ENCODE results near the gene MMRN2.
"Not testable (repeated sequence)": the region's sequence is repeated elsewhere in the genome, so short reads cannot be mapped to it uniquely, and the experiment has no call there.

MMRN2 gene, protein sequence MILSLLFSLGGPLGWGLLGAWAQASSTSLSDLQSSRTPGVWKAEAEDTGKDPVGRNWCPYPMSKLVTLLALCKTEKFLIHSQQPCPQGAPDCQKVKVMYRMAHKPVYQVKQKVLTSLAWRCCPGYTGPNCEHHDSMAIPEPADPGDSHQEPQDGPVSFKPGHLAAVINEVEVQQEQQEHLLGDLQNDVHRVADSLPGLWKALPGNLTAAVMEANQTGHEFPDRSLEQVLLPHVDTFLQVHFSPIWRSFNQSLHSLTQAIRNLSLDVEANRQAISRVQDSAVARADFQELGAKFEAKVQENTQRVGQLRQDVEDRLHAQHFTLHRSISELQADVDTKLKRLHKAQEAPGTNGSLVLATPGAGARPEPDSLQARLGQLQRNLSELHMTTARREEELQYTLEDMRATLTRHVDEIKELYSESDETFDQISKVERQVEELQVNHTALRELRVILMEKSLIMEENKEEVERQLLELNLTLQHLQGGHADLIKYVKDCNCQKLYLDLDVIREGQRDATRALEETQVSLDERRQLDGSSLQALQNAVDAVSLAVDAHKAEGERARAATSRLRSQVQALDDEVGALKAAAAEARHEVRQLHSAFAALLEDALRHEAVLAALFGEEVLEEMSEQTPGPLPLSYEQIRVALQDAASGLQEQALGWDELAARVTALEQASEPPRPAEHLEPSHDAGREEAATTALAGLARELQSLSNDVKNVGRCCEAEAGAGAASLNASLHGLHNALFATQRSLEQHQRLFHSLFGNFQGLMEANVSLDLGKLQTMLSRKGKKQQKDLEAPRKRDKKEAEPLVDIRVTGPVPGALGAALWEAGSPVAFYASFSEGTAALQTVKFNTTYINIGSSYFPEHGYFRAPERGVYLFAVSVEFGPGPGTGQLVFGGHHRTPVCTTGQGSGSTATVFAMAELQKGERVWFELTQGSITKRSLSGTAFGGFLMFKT

DNA sequence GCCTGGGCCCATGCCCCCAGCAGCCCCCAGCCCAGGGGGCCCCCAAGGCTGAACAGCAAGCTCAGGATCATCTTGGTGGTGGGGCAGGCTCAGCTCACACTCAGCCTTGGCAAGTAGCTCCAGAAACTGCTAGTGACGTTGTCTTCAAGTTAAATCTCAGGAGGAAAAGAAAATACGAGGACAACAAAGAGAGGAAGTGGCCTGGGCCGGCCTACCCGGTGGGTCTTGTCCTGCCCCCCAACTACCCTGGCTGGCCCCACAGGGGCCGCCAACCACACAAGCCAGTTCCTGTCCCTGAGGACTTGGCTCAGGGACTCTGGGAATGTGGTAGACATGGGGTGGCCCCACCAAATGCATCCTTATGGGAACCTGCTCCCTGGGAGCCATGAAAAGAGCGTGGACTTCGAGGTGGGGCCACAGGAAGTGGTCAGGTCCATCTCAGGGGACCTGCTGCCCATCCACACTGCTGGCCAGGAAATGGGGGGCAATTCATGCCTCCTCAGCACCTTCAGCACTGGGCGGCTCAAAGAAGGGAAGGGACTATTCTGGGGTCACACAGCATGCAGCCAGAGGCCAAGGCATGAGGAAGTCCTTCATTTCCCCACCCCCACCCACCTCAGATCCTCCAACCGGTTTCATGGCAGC is at the start of gene MMRN2:
MMRN2 (minus strand) TSS at position 145 of the 645 bp plus-strand sequence; CDS start at position 71, 74 bp downstream.
- DNase-seq (ENCODE audit: low spot score), result no peak

DNA sequence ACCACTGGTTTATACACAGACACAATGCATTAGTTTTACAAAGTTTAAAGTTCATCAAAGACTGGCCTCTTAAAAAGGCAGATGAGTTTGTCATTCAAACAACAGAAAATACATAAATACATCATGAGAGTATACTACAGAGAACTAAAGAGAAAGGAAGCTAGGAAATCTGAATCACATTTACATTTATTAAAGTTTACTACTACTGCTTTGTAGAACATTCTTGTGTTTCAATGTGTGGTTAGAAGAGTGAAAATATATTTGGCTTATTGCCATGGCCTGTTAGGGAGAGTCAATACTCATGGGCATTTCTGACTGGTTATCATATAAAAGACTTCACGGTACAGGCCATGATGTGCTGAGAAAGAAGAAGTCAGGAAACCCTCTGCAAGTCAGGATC is 49.7 kb upstream of the MMRN2 start:
- not testable (repeated sequence) for DNase-seq (ENCODE audit: low spot score)

DNA sequence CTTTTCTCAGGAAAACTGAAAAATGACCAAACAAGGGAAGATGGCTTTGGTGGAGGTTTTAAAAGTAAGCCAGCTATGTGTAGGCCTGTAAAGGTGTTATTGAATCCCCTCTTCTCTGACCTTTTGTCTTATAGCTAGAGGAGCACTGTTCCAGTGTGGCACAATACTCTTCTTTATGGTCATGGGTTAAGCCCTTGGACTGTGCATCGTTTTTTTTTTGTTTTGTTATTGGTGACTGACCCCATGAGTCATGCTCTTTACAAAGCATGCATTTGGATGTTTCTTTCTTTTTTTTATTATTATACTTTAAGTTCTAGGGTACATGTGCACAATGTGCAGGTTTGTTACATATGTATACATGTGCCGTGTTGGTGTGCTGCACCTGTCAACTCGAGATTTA is 43.1 kb upstream of the MMRN2 start:
- no peak for DNase-seq (ENCODE audit: low spot score)

DNA sequence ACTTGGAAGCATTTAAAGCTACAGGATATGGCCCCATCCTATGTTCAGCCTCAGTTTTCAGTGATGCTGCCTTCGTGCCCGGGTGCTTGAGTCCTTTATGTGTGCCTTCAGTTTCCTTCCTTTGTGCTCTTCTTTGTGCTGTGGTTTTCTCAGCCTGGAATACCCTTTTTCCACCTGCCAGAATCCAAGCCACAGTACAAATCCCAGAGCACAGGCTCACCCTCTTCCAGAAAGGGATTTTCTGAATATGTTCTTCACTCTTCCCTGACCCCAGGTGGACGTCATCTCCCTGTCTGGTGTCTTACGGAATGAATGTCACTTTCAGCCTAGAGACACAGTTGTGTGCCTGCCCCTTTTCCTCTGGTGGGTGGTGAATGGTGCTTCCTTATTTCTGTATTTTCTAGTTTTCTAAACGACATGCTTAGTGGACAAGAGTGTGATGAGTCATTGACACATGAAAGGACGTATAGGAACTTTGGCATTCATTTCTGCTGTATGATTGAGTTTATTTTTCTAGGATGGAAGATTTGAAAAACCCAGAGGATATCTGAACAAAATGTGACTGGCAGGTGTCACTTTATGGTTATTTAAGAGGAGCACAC is 42.5 kb upstream of the MMRN2 start:
- DNase-seq (ENCODE audit: low spot score), result not testable (repeated sequence)

DNA sequence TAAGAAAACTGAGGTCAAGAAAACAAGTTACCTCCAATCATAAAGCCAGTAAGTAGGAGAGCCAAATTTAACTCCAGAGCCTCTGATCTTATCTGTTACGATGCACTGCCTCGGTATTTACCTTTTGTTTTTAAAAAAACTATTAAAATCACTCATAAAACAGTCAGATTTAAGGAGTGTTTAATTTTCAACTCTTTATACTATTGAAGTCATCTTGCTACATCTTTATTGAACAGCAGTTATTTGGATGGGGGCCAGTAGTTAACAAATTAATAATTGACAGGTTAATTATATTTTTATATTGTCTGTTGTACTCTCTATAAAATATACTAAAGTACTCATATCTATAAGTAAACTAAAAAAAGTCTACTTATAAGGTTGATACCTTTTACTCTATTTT is 35.5 kb upstream of the MMRN2 start:
- DNase-seq (ENCODE audit: low spot score), result no peak

DNA sequence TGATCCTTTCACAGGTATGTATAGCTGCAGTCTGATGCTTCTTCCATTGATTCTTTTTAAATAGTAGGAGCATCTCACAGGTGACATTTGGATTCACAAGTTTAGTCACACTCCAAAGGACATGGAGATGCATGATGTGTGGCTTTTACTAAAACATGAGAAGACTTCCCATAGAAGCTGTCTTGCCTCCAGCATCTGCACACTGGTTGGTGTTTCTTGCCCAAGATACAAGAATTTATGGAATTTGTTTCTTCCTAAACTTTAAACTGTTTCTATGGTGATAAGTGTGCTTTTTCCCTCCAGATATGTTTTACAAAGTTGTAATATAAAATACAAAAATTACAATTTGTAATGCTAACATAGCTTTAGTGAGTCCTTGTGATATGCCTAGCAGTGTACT is 35.0 kb upstream of the MMRN2 start:
- DNase-seq (ENCODE audit: low spot score), result no peak

DNA sequence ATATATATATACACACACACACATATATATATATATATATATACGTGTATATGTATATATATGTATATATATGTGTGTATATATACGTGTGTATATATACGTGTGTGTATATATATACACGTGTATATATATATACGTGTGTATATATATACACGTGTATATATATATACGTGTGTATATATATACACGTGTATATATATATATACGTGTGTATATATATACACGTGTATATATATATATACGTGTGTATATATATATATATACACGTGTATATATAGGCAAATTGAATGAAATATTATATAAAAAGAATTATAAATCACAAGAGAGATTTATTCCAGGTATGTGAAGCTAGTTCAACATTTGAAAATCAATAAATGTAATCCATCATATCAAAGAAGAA is 33.9 kb upstream of the MMRN2 start:
- DNase-seq (ENCODE audit: low spot score), result not testable (repeated sequence)

DNA sequence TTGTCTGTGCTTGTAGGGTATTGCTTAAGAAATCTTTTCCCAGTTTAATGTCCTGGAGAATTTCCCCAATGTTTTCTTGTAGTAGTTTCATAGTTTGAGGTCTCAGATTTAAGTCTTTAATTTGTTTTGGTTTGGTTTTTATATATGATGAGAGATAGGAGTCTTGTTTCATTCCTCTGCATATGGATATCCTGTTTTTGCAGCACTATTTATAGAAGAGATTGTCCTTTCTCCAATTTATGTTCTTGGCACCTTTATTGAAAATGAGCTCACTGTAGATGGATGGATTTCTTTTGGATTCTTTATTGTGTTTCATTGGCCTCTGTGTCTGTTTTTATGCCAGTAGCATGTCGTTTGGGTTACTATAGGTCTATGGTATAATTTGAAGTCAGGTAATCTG is 31.1 kb upstream of the MMRN2 start:
- DNase-seq (ENCODE audit: low spot score), result no peak

DNA sequence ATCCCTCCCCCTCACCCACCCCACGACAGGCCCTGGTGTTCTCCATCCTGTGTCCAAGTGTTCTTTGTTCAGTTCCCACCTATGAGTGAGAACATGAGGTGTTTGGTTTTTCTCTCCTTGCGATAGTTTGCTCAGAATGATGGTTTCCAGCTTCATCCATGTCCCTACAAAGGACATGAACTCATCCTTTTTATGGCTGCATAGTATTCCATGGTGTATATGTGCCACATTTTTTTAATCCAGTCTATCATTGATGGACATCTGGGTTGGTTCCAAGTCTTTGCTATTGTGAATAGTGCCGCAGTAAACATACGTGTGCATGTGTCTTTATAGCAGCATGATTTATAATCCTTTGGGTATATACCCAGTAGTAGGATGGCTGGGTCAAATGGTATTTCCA is 27.1 kb upstream of the MMRN2 start:
- not testable (repeated sequence) for DNase-seq (ENCODE audit: low spot score)

DNA sequence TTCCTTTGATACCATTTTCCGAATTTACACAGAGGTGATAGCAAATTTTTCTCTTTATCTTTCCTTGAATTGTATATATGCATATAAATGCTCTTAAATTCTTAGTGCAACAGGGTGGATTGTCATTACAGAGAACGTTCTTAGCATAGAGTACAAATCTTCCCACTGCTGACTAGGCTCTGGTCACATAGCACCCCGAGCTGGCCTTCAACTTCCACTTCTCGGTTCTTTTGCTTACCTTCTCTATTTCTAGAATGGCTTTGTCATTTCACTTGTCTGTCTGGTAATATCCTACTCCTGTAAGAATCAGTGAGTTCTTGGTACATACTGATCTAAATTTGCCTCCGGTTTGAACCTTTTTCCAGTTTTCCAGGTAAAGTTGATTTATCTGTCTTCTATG is 24.3 kb upstream of the MMRN2 start:
- DNase-seq (ENCODE audit: low spot score), result no peak

DNA sequence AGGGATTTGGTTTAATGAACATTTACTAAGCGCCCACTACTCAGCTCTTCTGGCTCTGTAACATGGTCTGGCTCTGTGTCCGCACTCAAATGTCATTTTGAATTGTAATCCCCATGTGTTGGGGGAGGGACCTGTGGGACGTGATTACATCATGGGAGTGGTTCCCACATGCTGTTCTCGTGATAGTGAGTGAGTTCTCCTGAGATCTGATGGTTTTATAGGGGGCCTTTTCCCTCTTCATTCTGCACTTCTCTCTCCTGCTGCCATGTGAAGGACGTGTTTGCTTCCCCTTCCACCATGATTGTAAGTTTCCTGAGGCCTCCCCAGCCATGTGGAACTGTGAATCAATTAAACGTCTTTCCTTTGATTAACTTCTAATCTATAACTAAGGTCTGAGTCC is 23.6 kb upstream of the MMRN2 start:
- DNase-seq (ENCODE audit: low spot score), result not testable (repeated sequence)

DNA sequence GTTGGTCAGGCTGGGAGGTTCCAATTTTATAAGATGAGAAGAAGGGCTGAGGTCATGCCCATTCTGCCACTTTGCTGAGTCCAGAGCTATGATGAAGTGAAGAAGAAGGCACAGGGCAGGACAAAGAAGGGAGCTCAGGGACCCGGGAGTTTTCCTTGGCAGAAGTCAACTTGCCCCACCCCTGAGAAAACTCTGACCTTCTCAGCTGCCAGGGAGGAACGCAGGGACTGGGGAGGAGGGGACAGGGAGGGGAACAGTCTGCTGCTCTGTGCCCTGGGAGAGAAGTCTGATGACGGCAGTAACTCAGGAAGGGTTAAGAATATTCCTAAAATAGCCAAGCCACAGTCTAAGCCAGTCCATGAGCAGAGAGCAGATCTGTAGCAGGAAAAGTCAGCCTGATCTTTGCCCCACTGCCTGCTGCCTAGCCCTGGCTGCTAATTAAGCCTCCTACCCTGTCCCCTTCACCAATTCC is 22.6 kb upstream of the MMRN2 start:
- DNase-seq (ENCODE audit: low spot score), result no peak

DNA sequence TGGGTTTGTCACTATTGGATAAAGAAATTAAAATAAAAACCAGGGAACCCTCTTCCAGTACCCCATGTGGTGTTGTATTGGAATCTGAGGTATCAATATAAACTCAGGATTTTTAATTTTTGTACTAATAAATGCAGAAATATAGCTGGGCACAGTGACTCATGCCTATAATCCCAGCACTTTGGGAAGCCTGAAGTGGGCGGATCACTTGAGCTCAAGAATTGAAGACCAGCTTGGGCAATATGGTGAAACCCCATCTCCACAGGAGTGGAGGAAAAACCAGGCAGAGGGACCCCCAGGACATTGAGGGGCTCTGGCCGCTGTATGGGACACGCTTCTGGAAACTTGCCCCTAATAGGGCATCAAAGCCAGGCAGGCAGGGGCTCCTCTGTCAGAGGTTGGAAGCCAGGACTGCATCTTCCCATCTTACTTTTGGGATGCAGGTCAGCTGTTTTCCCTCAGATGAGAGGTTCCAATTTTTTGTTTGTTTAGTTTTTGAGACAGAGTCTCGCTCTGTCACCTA is 21.9 kb upstream of the MMRN2 start:
- DNase-seq (ENCODE audit: low spot score), result no peak

DNA sequence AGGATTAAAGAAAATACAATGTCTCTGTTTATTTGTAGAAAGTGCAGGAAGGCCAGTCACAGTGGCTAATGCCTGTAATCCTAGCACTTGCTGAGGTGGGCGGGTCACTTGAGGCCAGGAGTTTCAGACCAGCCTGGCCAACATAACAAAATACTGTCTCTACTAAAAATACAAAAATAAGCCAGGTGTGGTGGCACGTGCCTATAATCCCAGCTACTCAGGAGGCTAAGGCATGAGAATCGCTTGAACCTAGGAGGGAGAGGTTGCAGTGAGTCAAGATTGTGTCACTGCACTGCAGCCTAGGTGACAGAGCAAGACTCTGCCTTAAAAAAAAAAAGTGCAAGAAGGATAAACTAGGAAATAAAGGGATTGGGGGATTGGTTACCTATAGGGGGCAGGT is 21.0 kb upstream of the MMRN2 start:
- not testable (repeated sequence) for DNase-seq (ENCODE audit: low spot score)

DNA sequence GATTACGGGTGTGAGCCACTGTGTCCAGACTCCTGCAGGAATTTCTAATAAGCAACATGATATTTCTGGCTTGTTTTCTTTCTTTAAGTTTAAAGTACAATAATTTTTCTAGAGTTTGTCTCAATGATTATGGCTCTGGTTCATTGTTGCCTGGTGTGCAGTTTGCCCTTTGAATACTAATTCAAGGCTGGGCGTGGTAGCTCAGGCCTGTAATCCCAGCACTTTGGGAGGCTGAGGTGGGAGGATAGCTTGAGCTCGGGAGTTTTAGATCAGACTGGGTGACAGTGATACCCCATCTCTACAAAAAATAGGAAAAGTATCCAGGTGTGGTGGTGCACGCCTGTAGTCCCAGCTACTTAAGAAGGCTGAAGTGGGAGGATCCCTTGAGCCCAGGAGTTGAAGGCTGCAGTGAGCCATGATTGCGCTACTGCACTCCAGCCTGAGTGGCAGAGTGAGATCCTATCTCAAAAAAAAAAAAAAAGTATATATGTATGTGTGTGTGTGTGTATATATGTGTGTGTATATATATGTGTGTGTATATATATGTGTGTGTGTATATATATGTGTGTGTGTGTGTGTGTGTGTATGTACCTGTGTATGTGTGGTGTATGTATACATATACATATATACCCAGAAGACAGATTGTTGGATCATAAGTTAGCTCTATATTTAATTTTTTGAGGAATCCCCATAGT is 19.1 kb upstream of the MMRN2 start:
- DNase-seq (ENCODE audit: low spot score), result no peak

DNA sequence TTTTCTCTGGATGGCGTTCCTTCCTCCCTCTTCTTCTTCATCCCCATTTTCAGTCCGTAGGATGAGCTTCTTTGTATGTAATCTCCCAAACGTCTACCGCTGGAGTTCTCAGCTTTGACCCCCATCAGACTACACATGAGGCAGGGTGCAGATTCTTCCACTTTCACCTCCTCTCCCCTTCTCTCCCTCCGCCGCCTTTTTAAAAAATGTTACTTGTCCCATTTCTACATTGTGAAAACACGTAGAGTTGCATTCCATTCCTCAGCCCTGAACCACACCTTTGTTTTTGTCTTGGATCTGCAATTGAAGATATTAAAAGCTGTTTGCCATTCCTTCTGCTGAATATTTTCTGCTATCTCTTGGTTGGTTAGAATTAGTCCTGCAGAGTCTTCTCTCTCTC is 17.1 kb upstream of the MMRN2 start:
- no peak for DNase-seq (ENCODE audit: low spot score)

DNA sequence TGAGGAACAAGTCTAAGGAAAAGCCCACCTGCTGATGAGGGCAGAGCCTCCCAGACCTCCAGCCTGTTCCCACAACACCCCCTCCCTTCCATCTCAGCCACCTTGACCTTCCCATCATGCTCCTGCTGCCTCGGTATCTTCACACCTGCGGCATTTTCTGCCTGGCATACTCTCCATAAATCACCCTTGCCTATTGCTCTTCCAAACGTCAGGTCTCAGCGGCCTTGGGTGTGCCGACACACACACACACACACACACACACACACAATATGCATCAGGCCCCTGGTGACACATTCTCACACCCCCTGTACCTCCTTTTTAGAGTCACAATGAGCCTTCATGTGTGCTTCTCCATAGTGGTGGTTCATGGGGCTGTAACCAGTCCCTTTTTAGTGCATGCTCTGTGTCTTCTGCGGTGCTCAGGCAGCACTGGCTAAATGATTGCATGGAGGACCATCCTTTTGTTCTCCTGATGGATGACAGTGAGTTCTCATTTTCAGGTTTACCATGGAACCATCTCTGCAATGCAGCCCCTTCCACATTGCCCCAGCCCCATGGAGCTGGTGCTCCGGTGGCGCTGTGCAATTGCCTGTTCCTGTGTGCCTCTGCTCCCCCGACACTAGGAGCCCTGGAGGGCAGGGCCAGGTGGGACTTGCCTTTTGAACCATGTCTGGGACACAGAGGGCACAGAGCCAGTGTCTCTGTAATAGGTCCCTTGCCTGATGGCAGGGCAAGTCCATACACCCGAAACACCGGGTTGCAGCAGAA is 15.4 kb upstream of the MMRN2 start:
- no peak for DNase-seq (ENCODE audit: low spot score)

DNA sequence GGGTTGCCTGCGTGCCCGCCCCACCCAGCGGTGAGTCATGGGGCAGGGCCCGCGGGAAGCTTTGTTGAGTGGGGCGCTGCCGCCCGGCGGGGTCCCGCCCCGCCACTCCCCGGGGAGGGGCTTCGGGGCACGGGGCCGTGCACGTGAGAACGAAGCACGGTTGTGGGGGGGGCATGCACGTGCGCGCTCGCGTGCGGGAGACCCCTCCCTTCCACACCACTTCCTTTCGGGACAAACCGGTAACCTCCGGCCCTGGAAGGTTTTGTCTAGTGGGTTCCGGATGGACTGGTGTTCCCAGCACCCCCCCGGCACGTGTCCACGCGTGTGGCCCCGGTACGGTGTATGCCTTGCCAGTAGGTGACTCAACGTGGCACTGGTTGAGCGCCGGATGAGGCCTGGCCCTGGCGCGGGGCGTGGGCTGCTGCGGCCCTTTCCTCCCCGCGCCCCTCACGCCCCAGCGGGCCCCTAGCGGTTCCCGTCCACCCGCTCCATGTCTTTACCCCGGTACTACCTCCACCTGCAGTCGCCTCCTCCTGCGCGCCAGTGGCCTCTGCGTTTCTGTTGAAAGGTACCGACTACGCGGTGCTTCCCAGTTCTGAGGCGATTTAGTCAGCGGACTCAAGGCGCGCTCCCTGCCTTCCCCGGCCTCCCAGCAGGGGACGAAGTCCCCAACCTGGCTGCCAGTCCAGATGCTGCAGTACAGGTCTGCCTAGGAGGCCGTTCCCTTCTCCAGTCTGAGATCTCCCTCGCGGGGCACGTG is 14.0 kb upstream of the MMRN2 start:
- DNase-seq (ENCODE audit: low spot score), result peak; percentile 94

DNA sequence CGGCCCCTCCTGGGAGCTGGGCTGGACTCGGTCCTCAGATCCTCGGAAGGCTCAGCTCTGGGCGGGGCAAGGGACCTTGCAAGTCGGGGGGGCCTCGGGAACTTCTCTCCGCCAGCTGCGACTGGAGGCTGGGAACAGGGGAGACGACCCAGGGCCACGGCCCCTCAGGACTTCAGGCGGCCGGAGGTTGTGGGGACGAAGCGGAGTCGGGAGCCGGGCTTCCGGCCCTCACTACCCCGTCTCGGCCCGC is 13.5 kb upstream of the MMRN2 start:
- no peak for DNase-seq (ENCODE audit: low spot score)

Data from SW480 (cell line).